Neuron (in vitro differentiated cells): ENCODE measurements around the gene PPARA.

Source experiments
- H2AFZ ChIP-seq: one replicate; pipeline ENCODE4 v1.6.1; 2013; ENCODE audit warnings: low read depth, mild to moderate bottlenecking, inconsistent platforms, low read length, moderate library complexity
- H3K27me3 ChIP-seq: one replicate; pipeline ENCODE4 v1.6.1; 2013; ENCODE audit warnings: low read length; ENCODE audit not compliant: insufficient read depth
- H3K36me3 ChIP-seq: one replicate; pipeline ENCODE4 v1.6.1; 2013; ENCODE audit warnings: low read length; ENCODE audit not compliant: insufficient read depth
- H3K4me1 ChIP-seq: one replicate; pipeline ENCODE4 v1.6.1; 2013; ENCODE audit warnings: low read length; ENCODE audit not compliant: insufficient read depth
- H3K4me3 ChIP-seq: 2 replicates; pipeline ENCODE4 v1.5.1; 2013; ENCODE audit warnings: mild to moderate bottlenecking, low read length, moderate library complexity
- H3K9me3 ChIP-seq: one replicate; pipeline ENCODE4 v1.6.1; 2013; ENCODE audit warnings: low read length

PPARA gene

GRCh38 chr22:46147061-46147460, 3.3 kb upstream of the PPARA start:
- peaks cover 63% of the 10 kb centered on the region for H3K27me3 ChIP-seq
- peaks cover 18% of the 10 kb centered on the region for H3K4me1 ChIP-seq
- H3K4me3 ChIP-seq, result no peak overlapping the region
- no peaks in the 10 kb centered on the region for H3K9me3 ChIP-seq
- H3K36me3 ChIP-seq, result no peaks in the 10 kb centered on the region
- H2AFZ ChIP-seq, result no peak overlapping the region

DNA sequence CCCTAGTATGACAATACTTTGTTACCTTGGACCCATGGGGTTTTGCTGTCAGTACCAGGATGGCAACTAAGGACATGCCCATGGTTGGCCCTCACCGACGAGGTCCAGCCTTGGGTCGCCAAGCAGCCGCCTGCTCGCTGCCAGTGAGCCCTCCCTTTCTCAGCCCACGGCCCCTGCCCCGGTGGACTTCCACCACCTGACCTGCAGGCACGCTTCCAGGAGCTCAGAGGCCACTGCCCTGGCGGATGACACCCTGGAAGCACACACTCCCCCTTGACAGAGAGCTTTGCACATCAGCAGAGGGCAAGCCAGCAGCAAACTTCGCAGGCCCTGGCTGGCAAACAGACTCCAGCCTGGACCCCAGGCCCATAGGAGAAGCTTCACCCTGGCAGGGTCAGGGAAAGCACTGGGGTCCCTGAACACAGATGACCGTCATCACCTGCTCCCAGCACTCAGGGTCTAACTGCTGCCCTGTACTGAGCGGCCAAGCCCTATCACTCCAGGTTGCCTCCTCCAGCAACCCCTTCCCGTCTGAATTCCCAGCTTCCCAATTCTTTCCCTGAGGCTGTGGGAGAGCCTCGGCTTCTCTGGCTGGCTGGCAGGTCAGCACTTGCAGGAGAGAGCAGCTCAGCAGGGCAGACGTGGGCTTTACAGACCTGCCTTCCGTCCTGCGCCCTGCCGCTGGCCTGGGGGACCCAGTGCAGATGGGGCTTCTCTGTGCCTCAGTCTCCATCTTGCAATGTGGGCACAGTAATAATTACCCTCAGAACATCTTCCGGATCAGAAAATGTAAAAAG, 2.7 kb upstream of the PPARA start:
- H3K36me3 ChIP-seq, result no peaks in the 10 kb centered on the region
- H2AFZ ChIP-seq, result no peak overlapping the region
- peaks cover 65% of the 10 kb centered on the region for H3K27me3 ChIP-seq
- H3K9me3 ChIP-seq, result no peaks in the 10 kb centered on the region
- peaks cover 18% of the 10 kb centered on the region for H3K4me1 ChIP-seq
- H3K4me3 ChIP-seq, result no peak overlapping the region

DNA sequence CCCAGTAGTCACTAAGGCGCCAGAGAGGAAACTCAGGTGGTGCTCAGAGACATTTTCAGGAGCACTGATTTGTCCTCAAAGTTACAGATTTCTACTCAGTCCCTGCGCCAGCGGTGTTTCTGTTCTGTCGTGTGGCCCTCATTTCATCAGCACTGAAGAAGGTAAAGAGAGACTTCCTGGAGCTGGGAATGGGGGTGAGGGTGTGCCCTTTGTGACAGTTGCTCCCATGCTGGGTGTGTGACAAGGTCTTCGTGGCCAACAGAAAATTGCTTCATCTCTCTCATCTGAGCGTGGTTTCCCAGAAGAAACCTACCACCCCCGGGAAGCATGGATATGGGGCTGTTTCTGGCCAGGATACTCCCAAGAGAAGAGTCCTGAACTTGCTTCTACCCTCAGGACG, 2.0 kb upstream of the PPARA start:
- no peak overlapping the region for H3K4me3 ChIP-seq
- H3K36me3 ChIP-seq, result no peaks in the 10 kb centered on the region
- peaks cover 18% of the 10 kb centered on the region for H3K4me1 ChIP-seq
- peaks cover 62% of the 10 kb centered on the region for H3K27me3 ChIP-seq
- H2AFZ ChIP-seq, result no peak overlapping the region
- H3K9me3 ChIP-seq, result no peaks in the 10 kb centered on the region

GRCh38 chr22:46148816-46149511, 1.4 kb upstream of the PPARA start:
- peaks cover 18% of the 10 kb centered on the region for H3K4me1 ChIP-seq
- H3K36me3 ChIP-seq, result no peaks in the 10 kb centered on the region
- H2AFZ ChIP-seq, result peak overlapping the region; percentile 60
- H3K9me3 ChIP-seq, result no peaks in the 10 kb centered on the region
- no peak overlapping the region for H3K4me3 ChIP-seq
- H3K27me3 ChIP-seq, result peaks cover 62% of the 10 kb centered on the region

DNA sequence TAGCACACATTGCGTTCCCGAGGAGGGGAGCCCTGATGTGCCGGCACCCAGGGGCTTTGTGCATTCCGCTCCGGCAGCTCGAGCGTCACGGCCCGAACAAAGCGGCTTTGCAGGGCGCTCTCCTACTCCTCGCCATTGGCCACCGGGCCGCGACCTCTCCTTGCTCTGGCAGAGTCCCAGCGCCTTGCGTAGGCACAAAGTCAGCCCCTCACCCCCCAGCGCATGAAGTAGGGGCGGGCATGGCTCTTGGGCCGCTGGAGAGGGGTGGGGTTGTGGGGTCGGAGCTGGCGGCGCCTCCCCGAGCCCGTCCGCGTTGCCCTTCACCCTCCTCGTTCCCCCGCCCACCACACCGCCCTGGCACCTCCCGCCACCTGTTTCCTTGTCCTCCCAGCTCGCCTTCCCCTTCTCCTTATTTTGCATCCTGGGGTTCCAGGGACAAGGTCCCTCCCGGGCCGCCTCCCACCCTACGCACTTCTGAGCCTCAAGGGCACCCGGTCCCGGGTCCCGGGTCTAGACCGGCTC, 753 bp upstream of the PPARA start:
- H3K4me3 ChIP-seq, result peak overlapping the region; percentile 70
- H2AFZ ChIP-seq, result peak overlapping the region; percentile 60
- H3K9me3 ChIP-seq, result no peaks in the 10 kb centered on the region
- H3K36me3 ChIP-seq, result no peaks in the 10 kb centered on the region
- peaks cover 18% of the 10 kb centered on the region for H3K4me1 ChIP-seq
- H3K27me3 ChIP-seq, result peaks cover 62% of the 10 kb centered on the region

- H2AFZ ChIP-seq, result peak overlapping the region; percentile 95
- peaks cover 18% of the 10 kb centered on the region for H3K4me1 ChIP-seq
- H3K27me3 ChIP-seq, result peaks cover 56% of the 10 kb centered on the region
- no peaks in the 10 kb centered on the region for H3K36me3 ChIP-seq
- no peaks in the 10 kb centered on the region for H3K9me3 ChIP-seq
- H3K4me3 ChIP-seq, result peak overlapping the region; percentile 70
Measured at GRCh38 chr22:46150655-46151477, 540 bp downstream of the PPARA start.

DNA sequence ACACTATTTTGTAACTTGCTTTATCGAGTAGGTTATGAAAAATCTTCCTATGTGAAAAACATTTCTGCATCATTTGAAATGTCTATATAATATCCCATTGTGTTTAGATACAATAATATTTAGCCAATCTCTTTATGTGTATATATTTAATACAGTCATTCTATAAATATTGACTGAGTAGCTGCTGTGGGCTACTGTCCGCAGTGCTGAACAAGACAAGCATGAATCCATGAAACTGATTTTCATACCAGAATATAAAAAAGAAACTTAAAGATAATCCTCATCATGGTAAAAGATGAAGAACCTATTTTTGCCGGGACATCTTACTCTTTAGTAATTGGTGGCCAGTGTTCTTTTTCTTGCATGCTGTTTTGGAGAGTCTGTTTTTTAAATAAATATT, 3.6 kb downstream of the PPARA start:
- Histone ChIP-seq H2AFZ (no peak overlapping the region), H3K9me3 (no peaks in the 10 kb centered on the region), H3K27me3 (peaks cover 30% of the 10 kb centered on the region), H3K36me3 (no peaks in the 10 kb centered on the region), H3K4me1 (peaks cover 18% of the 10 kb centered on the region), H3K4me3 (no peak overlapping the region)

DNA sequence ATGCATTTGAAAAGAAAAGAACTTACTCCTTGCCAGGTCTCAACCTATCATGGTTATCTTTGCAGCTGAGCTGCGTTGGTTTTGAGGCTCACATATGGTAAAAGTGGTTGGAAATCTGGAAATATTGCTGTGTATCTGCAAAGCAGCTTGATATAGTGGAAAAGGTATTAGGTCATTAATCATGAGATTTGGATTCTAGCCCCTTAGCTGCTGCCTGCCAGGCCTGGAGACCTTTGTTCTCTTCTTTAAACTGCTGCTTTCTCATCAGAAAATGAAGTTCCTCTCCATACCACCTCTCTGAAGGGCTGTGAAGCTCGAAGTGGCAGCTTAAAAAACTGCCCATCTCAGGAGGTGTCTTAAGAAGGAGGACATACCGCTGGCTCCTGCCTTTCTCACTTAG, 5.7 kb downstream of the PPARA start:
- Histone ChIP-seq H3K27me3 (peaks cover 16% of the 10 kb centered on the region), H2AFZ (no peak overlapping the region), H3K36me3 (no peaks in the 10 kb centered on the region), H3K4me3 (no peak overlapping the region), H3K9me3 (no peaks in the 10 kb centered on the region), H3K4me1 (peaks cover 8% of the 10 kb centered on the region)

DNA sequence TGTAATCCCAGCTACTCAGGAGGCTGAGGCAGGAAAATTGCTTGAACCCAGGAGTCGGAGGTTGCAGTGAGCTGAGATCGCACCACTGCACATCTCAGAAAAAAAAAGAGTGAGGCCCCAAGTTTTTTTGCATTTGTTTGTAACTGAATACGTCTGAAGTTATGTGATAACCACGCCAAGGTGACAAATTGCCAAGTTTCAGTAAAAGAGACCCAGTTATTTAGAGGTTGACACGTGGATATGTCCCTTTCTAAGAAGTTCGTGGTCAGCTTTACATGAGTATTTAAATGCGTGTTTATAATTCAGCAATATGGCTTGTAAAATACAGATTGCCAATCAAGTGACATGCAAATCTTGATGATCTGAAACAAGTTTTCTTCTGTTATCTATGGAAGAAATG, 8.0 kb downstream of the PPARA start:
- no peak overlapping the region for H2AFZ ChIP-seq
- H3K27me3 ChIP-seq, result no peaks in the 10 kb centered on the region
- H3K36me3 ChIP-seq, result no peaks in the 10 kb centered on the region
- H3K9me3 ChIP-seq, result no peaks in the 10 kb centered on the region
- H3K4me3 ChIP-seq, result no peak overlapping the region
- H3K4me1 ChIP-seq, result no peaks in the 10 kb centered on the region

DNA sequence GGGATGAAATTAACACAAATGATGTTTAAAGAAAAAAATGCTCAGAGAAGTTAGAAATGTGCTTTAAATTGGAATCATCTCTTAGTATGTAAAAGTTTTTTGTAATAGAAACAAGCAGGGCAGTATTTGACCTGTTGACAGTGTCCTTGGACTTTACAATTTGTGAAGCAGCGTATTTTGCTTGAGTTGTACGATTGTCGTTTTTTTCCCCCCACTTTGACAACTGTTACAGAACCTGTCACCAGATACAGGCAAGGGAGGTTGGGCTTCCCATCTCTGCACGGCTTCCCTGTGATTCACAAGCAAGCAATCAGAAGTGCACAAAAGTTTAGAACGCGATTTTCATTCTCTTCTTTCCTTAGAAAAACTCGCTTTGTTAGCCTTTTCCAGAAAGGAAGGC, 8.9 kb downstream of the PPARA start:
- H3K27me3 ChIP-seq, result no peaks in the 10 kb centered on the region
- H2AFZ ChIP-seq, result no peak overlapping the region
- H3K4me3 ChIP-seq, result no peak overlapping the region
- no peaks in the 10 kb centered on the region for H3K36me3 ChIP-seq
- H3K4me1 ChIP-seq, result no peaks in the 10 kb centered on the region
- H3K9me3 ChIP-seq, result no peaks in the 10 kb centered on the region

GRCh38 chr22:46159777-46160176, 9.5 kb downstream of the PPARA start:
- H3K36me3 ChIP-seq, result no peaks in the 10 kb centered on the region
- H3K9me3 ChIP-seq, result no peaks in the 10 kb centered on the region
- no peak overlapping the region for H2AFZ ChIP-seq
- no peak overlapping the region for H3K4me3 ChIP-seq
- H3K4me1 ChIP-seq, result no peaks in the 10 kb centered on the region
- H3K27me3 ChIP-seq, result no peaks in the 10 kb centered on the region

- no peaks in the 10 kb centered on the region for H3K27me3 ChIP-seq
- H3K4me3 ChIP-seq, result no peak overlapping the region
- H3K4me1 ChIP-seq, result no peaks in the 10 kb centered on the region
- H3K36me3 ChIP-seq, result no peaks in the 10 kb centered on the region
- no peak overlapping the region for H2AFZ ChIP-seq
- H3K9me3 ChIP-seq, result no peaks in the 10 kb centered on the region
Measured at GRCh38 chr22:46162285-46162684, 12.0 kb downstream of the PPARA start.
